Neural progenitor cell (in vitro differentiated cells): ENCODE measurements around the gene TEX51. TPM values are rescaled to one million over a fixed set of nuclear protein-coding genes. Genes with fewer than 3 reads are reported as not detected.

Experiments
- DNase-seq: peaks from one replicate; pipeline ENCODE4 v3.0.0-alpha.2; 2016; ENCODE audit warnings: low spot score
- H2AFZ ChIP-seq: fragments of 200-600 bp; sonication (generic); replicated peaks from 2 replicates; pipeline ENCODE4 v1.6.1; 2016; ENCODE audit warnings: antibody characterized with exemption
- H3F3A ChIP-seq: fragments of 200-600 bp; sonication (generic); 2 replicates; pipeline ENCODE4 v1.6.1; 2016; ENCODE audit warnings: antibody characterized with exemption, low read depth
- H3K27ac ChIP-seq: fragments of 200-600 bp; sonication (generic); 2 replicates; pipeline ENCODE4 v1.5.1; 2016; ENCODE audit warnings: mild to moderate bottlenecking
- H3K27me3 ChIP-seq: fragments of 200-600 bp; sonication (generic); 2 replicates; pipeline ENCODE4 v1.6.1; 2016; ENCODE audit warnings: mild to moderate bottlenecking, moderate library complexity
- H3K36me3 ChIP-seq: fragments of 200-600 bp; sonication (generic); 2 replicates; pipeline ENCODE4 v1.5.1; 2016
- H3K4me1 ChIP-seq: fragments of 200-600 bp; sonication (generic); 2 replicates; pipeline ENCODE4 v1.6.1; 2016; ENCODE audit warnings: mixed run types
- H3K4me2 ChIP-seq: fragments of 200-600 bp; sonication (generic); 2 replicates; pipeline ENCODE4 v1.6.1; 2016
- H3K4me3 ChIP-seq: fragments of 200-600 bp; sonication (generic); 2 replicates; pipeline ENCODE4 v1.5.1; 2016
- H3K79me2 ChIP-seq: fragments of 200-600 bp; sonication (generic); 2 replicates; pipeline ENCODE4 v1.6.1; 2016; ENCODE audit warnings: low read depth
- H3K9ac ChIP-seq: fragments of 200-600 bp; sonication (generic); 2 replicates; pipeline ENCODE4 v1.6.1; 2016
- H3K9me3 ChIP-seq: fragments of 200-600 bp; sonication (generic); 2 replicates; pipeline ENCODE4 v1.5.1; 2016; ENCODE audit warnings: low read depth
- H4K20me1 ChIP-seq: fragments of 200-600 bp; sonication (generic); 2 replicates; pipeline ENCODE4 v1.6.1; 2016; ENCODE audit warnings: low read depth
- H3K27ac Mint-ChIP-seq: 3 replicates; pipeline ENCODE4 v1.8.0; 2021; ENCODE audit warnings: mixed read lengths
- H3K27me3 Mint-ChIP-seq: 2 replicates; pipeline ENCODE4 v1.8.0; 2022; ENCODE audit warnings: low read depth, mild to moderate bottlenecking, inconsistent platforms, moderate library complexity, mixed read lengths; ENCODE audit not compliant: insufficient read depth
- H3K36me3 Mint-ChIP-seq: 3 replicates; pipeline ENCODE4 v1.8.0; 2021; ENCODE audit warnings: mixed read lengths
- H3K4me1 Mint-ChIP-seq: 3 replicates; pipeline ENCODE4 v1.8.0; 2021; ENCODE audit warnings: mixed read lengths
- H3K4me3 Mint-ChIP-seq: 3 replicates; pipeline ENCODE4 v1.8.0; 2021; ENCODE audit warnings: mild to moderate bottlenecking, moderate library complexity, mixed read lengths
- H3K9me3 Mint-ChIP-seq: 3 replicates; pipeline ENCODE4 v1.8.0; 2020; ENCODE audit warnings: mixed read lengths
- CTCF ChIP-seq: fragments of 200-600 bp; sonication (generic); IDR thresholded peaks from 2 replicates; pipeline ENCODE4 v1.5.1; 2017; ENCODE audit warnings: antibody characterized with exemption, mild to moderate bottlenecking
- EZH2 ChIP-seq: fragments of 200-600 bp; sonication (generic); IDR thresholded peaks from 2 replicates; pipeline ENCODE4 v1.6.1; 2017; ENCODE audit warnings: antibody characterized with exemption, mild to moderate bottlenecking, moderate library complexity
- EZH2phosphoT487 ChIP-seq: fragments of 200-600 bp; sonication (generic); IDR thresholded peaks from 2 replicates; pipeline ENCODE4 v1.6.1; 2017; ENCODE audit warnings: antibody characterized with exemption
- total RNA-seq: library from RNA; depleted of rRNA; stranded (reverse); fragments of >200 nt; gene quantifications from 2 replicates; pipeline ENCODE4 v1.2.3, GENCODE V29; 2015; ENCODE audit warnings: low replicate concordance

Gene TEX51
- total RNA-seq, 1 donor from 2014 or later, result not detected

- no peak overlapping the region for H2AFZ ChIP-seq
- H3K79me2 ChIP-seq, result no peaks in the 10 kb centered on the region
- Mint-ChIP-seq H3K4me1 (no peaks in the 10 kb centered on the region), H3K27me3 (no peaks in the 10 kb centered on the region), H3K9me3 (no peaks in the 10 kb centered on the region), H3K27ac (no peak overlapping the region), H3K36me3 (no peaks in the 10 kb centered on the region), H3K4me3 (no peak overlapping the region)
- H3K4me1 ChIP-seq, result no peaks in the 10 kb centered on the region
- H3K4me2 ChIP-seq, result no peak overlapping the region
- H3F3A ChIP-seq, result no peaks in the 10 kb centered on the region
- no peaks in the 10 kb centered on the region for H3K27me3 ChIP-seq
- no peaks in the 10 kb centered on the region for H4K20me1 ChIP-seq
- no peak overlapping the region for H3K27ac ChIP-seq
- no peaks in the 10 kb centered on the region for H3K36me3 ChIP-seq
- no peak overlapping the region for H3K4me3 ChIP-seq
- no peak for DNase-seq
- TF ChIP-seq CTCF, result no peak
- no peak for TF ChIP-seq EZH2phosphoT487
- no peak for TF ChIP-seq EZH2
- H3K9ac ChIP-seq, result no peak overlapping the region
- no peaks in the 10 kb centered on the region for H3K9me3 ChIP-seq
These were observed 48.6 kb upstream of the TEX51 start for GRCh38 chr2:126849991-126850535.

GRCh38 chr2:126850940-126851339, 47.8 kb upstream of the TEX51 start:
- Mint-ChIP-seq H3K4me1 (no peaks in the 10 kb centered on the region), H3K36me3 (no peaks in the 10 kb centered on the region), H3K27ac (no peak overlapping the region), H3K9me3 (peaks cover under 1% of the 10 kb centered on the region), H3K4me3 (no peak overlapping the region), H3K27me3 (peaks cover 3% of the 10 kb centered on the region)
- H3K9ac ChIP-seq, result no peak overlapping the region
- H2AFZ ChIP-seq, result no peak overlapping the region
- no peaks in the 10 kb centered on the region for H3K4me1 ChIP-seq
- H3K36me3 ChIP-seq, result no peaks in the 10 kb centered on the region
- no peak for DNase-seq
- no peaks in the 10 kb centered on the region for H3F3A ChIP-seq
- no peak overlapping the region for H3K4me2 ChIP-seq
- no peak overlapping the region for H3K27ac ChIP-seq
- no peak overlapping the region for H3K4me3 ChIP-seq
- H3K27me3 ChIP-seq, result no peaks in the 10 kb centered on the region
- no peaks in the 10 kb centered on the region for H4K20me1 ChIP-seq
- H3K79me2 ChIP-seq, result no peaks in the 10 kb centered on the region
- H3K9me3 ChIP-seq, result no peaks in the 10 kb centered on the region
- no peak for TF ChIP-seq CTCF
- no peak for TF ChIP-seq EZH2
- TF ChIP-seq EZH2phosphoT487, result no peak

- no peak for DNase-seq
- no peaks in the 10 kb centered on the region for H3K4me1 ChIP-seq
- H3K4me3 ChIP-seq, result no peak overlapping the region
- no peaks in the 10 kb centered on the region for H3F3A ChIP-seq
- no peaks in the 10 kb centered on the region for H3K27me3 ChIP-seq
- no peak for TF ChIP-seq CTCF
- TF ChIP-seq EZH2, result no peak
- TF ChIP-seq EZH2phosphoT487, result no peak
- H3K27ac Mint-ChIP-seq, result no peak overlapping the region
- H4K20me1 ChIP-seq, result no peaks in the 10 kb centered on the region
- H3K4me3 Mint-ChIP-seq, result no peak overlapping the region
- no peak overlapping the region for H3K4me2 ChIP-seq
- no peak overlapping the region for H3K9ac ChIP-seq
- H3K9me3 Mint-ChIP-seq, result peaks cover 2% of the 10 kb centered on the region
- no peaks in the 10 kb centered on the region for H3K79me2 ChIP-seq
- H3K27ac ChIP-seq, result no peak overlapping the region
- H3K27me3 Mint-ChIP-seq, result peaks cover 3% of the 10 kb centered on the region
- no peaks in the 10 kb centered on the region for H3K4me1 Mint-ChIP-seq
- no peak overlapping the region for H2AFZ ChIP-seq
- no peaks in the 10 kb centered on the region for H3K36me3 Mint-ChIP-seq
- H3K9me3 ChIP-seq, result no peaks in the 10 kb centered on the region
- no peaks in the 10 kb centered on the region for H3K36me3 ChIP-seq
These were observed 46.9 kb upstream of the TEX51 start for GRCh38 chr2:126851756-126852155.
